Gastroesophageal sphincter (tissue), 3 donors: ENCODE results near the gene FRMD3.

Experiments used
- CTCF ChIP-seq, 4 experiments: fragments of 200-600 bp in 2 of 4; fragments of 450-650 bp in 2 of 4; sonication (generic) in 1 of 4; IDR thresholded peaks; one replicate each; pipeline ENCODE4 v1.5.1; 2017 to 2019; ENCODE audit warnings: antibody characterized with exemption in 4 of 4, mild to moderate bottlenecking in 2 of 4, moderate library complexity in 2 of 4
- EP300 ChIP-seq: sonication (generic); formaldehyde crosslinking; IDR thresholded peaks from one replicate; pipeline ENCODE4 v1.6.1; 2017; ENCODE audit warnings: antibody characterized with exemption, mild to moderate bottlenecking
- POLR2A ChIP-seq, 2 donors: fragments of 450-650 bp; IDR thresholded peaks; one replicate each; pipeline ENCODE4 v1.6.1; 2017; ENCODE audit warnings: antibody characterized with exemption in 2 of 2, mild to moderate bottlenecking in 2 of 2, moderate library complexity in 1 of 2
- POLR2AphosphoS5 ChIP-seq: sonication (generic); formaldehyde crosslinking; IDR thresholded peaks from one replicate; pipeline ENCODE4 v1.6.1; 2017; ENCODE audit warnings: antibody characterized with exemption

DNA sequence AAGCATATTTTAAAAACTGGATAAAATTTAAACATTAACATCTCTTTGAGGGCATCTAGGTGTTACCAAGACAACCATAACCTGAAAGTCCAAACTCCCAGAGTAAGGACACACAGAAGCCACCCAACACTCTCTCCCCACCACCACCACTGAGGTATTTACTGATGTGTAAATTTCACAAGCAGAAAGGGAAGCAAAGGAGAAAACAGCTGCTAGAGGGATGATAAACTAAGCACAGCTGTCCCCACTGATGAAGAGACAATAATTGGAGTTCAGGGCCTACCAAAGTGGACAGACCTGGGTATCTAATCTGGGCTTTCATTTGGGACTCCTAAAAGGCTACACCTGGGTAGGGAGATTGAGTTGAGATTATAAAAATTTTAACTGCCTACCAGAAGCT lies 63.6 kb downstream of the FRMD3 start:
- TF ChIP-seq POLR2A (IDR thresholded peaks at IDR 0.05): no peak
- TF ChIP-seq POLR2AphosphoS5: no peak
- TF ChIP-seq CTCF (IDR thresholded peaks at IDR 0.05): no peak
- no peak for TF ChIP-seq EP300
